ENCODE measurements around the gene GMCL1. TPM values are rescaled to one million over a fixed set of nuclear protein-coding genes. Genes with fewer than 3 reads are reported as not detected.
"Not testable (repeated sequence)": the region's sequence is repeated elsewhere in the genome, so short reads cannot be mapped to it uniquely, and the experiment has no call there.

Gene GMCL1
- total RNA-seq, 1 experiment from 2014 or later, result 7.5 TPM

DNA sequence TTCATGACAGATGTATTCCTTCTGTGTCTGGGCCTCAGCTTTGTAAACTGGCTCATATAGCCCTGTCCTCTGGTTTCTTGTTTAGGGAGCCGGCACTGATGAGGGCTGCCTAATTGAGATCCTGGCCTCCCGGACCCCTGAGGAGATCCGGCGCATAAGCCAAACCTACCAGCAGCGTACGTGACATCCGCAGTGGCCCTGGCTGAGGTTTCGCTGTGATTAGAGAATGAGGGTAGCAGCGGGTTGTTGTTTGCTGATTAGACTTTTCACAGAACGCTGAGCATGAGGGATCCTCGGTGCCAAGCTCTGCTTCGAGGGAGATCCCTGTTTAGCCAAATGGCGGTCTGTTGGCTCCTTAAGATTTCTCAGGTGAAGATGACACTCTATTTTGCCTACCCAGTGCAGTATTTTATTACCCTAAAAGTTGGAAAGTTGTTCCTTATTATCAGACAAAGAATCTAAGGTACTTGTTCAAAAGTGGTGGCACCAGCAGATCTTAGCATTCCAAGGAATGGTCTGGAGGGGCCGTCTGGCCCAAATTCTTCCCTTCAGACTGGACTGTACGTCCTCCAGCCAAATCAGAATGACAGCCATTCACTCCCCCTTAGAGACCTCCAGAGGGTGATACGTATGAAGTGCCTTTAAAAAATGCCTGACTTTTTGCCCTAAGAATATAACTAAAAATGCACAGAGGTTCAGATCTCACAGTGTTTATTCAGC lies 21.5 kb upstream of the GMCL1 start:
- DNase-seq (ENCODE audit: low spot score), result no peak

- DNase-seq (ENCODE audit: low spot score), result no peak
Observed at GRCh38 chr2:69810550-69810949, 18.9 kb upstream of the GMCL1 start.

- DNase-seq (ENCODE audit: low spot score), result no peak
Observed at GRCh38 chr2:69811018-69811417, 18.4 kb upstream of the GMCL1 start.

GRCh38 chr2:69811591-69811990 lies 17.9 kb upstream of the GMCL1 start:
- no peak for DNase-seq (ENCODE audit: low spot score)

DNA sequence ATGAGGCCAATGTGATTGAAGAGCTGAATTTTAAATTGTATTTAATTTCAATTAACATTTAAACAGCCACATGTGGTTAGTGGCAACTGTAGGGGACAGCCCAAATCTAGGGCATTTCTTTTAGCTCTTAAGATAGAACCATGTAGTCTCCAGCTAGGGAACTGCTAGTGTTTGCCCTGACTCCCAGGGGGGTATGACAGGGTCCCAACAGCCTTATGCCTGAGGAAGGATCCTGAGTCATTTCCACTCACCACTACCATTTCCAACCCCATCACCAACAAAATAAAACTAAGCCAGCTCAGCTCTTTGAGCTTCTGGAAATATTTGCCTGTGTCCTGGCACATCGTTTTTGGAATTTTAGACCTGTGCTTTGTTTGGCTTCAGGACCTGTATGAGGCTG lies 13.7 kb upstream of the GMCL1 start:
- no peak for DNase-seq (ENCODE audit: low spot score)

DNA sequence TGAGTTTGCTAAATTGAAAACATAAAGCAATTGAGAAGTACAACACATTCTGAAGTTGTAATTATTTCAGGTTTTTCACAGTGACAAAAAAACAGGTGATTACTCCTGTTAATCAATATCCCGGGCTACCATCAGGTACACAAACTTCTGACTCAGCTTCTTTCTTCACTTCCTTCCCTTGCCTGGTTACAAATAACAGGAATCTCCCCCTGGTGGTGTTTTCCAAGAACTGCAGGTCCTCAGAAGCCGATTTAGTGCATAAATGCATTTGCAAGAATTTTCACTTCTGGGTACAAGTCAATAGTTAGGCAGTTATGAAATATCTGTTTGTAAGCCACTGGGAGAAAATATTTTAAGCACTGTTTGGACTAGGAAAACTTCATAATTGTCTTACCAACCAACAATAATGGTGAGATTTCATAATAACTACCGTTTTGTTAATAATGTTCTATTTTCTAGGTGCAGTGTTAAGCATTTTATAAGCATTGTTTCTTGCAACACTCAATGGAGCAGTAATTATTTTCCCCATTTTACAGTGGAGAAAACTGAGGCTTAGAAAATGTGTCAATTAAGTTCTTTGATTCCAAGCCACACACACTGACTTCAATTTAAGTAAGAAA lies 12.4 kb upstream of the GMCL1 start:
- peak; percentile 74 for DNase-seq (ENCODE audit: low spot score)

DNA sequence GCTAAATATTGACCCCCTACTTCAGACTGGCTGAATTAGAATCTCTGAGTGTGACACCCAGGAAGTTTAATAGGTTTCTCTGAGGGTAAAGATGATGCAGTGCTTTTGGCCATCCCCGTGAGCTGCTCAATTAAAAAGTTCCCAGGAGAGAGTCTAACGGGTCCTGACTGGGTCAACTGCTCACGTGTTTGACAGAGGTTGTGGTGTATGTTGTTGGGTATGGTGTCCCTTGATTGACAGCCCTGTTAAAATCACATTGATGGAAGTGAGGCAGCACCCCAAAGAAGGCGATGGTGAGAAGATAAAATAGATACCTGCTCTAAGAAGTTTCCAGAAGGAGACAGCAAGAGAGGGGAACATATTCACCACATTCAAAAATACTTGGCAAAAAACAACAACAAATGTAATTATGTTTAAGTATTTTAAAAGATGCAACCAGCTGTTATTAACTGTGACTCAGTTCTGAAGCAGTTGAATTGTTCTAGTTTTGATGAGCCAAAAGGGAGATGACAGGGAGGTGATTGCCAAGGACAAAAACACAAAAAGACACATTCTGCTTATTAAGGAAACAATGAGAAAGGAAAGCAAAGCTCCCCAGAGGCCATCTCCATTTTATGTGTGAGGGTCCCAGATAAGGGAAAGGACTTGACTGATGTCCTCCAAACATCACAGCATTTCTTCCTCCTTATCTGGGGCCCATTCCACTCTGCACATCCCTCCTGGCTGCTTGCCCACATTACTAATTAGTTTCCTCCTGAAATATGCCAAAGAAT lies 11.5 kb upstream of the GMCL1 start:
- DNase-seq (ENCODE audit: low spot score), result no peak

DNA sequence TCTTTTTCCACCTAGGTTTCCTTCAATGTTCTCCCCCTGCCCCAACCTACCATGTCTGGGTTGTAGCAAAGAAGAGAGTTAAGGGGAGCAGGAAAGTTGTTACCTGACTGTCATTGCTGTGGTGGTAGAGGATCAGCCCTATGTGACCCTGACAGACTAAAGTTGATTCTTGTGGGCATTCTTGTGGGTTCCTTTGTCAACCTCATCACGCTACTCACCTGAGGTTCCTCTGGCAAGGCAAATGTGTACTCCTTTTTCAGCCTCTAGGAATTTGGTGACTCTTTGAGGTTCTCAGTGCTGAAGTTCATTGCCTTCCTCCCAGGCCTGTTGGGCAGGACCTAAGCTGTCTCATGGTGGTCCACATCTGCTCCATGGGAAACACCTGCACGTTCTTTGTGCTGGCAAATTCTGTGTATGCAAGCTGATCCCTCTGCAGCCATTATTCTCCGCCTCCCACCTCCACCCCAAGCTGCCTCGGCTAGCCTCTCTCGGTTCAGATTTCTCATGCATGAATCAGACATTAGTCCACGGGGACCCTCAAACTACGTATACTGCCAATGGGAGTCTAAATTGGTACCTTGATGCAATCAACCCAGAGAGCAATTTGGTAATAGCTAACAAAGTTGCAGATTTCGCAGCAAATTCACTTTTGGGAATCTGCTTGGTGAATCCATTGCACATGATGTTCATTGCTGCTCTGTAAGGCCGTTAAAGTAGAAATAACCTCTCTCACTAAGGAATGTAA lies 1.5 kb upstream of the GMCL1 start:
- DNase-seq (ENCODE audit: low spot score), result no peak

DNA sequence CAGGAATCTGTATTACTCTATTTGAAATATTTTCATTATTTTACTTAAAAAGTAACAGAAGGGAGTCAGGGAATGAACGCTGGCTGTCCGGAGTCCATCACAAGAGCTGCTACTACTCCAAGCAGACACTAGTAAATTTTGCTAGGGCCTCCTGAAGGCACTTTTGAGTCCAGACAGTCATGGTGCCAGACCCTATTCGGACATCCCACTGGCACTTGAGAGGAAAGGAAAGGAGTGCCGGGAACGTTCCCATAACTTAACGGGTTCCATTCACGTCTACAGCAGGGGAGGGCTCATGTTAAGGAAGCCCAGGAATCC lies 563 bp upstream of the GMCL1 start:
- no peak for DNase-seq (ENCODE audit: low spot score)

DNA sequence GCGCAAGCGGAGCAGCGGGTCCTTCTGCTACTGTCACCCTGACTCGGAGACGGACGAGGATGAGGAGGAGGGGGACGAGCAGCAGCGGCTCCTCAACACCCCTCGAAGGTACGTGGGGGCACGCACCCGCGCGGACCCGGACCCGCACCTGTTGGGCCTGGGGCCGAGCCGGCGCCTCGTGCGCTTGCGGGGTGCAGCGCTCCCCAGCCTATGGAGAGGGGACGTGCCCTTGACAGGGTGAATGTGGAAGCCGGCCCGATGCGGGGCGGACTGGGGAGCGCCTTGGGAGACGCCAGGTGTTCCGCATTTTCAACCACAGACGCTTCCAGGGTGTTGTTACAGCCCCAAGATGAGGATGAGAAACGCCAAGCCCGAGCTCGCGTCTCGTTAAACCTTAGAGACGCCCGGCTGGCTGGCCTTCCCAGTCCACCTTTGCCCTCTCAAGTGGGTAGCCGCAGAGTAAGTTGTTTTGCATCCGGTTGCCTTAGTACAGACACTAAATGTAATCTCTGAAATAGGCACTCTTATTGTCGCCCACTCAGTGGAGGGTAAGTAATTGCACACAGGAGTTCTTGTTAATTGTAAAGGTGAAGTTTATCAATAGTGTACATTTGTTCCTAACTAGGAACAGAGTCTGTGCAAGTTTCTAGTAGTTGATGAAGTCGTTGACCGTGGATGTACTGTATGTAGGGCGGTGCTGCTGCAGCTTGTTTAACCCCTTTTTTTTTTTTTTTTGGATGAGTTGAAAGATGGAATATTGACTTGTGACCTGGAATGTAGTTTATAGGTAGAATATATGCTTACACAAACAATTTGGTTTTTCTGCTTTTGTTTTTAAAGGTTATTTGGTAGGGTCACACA lies 815 bp downstream of the GMCL1 start:
- peak; percentile 13 for DNase-seq (ENCODE audit: low spot score)

DNA sequence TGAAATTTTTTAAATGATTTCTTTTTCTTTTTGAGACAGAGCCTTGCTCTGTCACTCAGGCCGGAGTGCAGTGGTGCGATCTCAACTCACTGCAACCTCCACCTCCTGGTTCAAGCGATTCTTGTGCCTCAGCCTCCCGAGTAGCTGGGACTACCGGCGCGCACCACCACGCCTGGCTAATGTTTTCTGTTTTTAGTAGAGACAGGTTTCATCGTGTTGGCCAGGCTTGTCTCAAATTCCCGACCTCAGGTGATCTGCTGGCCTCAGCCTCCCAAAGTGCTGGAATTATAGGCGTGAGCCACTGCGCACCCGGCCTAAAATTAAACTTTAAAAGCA lies 1.4 kb downstream of the GMCL1 start:
- not testable (repeated sequence) for DNase-seq (ENCODE audit: low spot score)

GRCh38 chr2:69831354-69831905 lies 2.0 kb downstream of the GMCL1 start:
- DNase-seq (ENCODE audit: low spot score), result no peak

GRCh38 chr2:69833752-69834151 lies 4.3 kb downstream of the GMCL1 start:
- no peak for DNase-seq (ENCODE audit: low spot score)

DNA sequence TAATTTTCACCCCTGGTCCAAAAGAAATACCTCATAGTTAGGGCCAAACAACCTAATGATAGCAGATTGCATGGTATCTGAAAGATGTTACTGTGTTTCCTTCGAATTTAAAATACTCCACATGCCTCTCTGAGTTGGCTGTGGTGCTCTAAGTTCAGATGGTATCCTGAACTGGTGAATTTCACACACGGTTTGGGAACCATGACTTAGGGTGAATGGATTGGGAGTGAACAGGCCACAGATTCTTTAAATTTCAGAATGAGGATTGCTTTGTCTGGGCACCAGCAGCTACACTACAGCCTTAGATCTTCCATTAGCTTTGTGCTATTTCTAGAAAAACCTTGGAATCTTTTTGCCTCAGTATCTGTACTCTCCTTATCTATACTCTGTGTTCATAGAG lies 6.2 kb downstream of the GMCL1 start:
- DNase-seq (ENCODE audit: low spot score), result no peak

GRCh38 chr2:69836316-69836715 lies 6.9 kb downstream of the GMCL1 start:
- no peak for DNase-seq (ENCODE audit: low spot score)

- no peak for DNase-seq (ENCODE audit: low spot score)
Observed at GRCh38 chr2:69837533-69837932, 8.1 kb downstream of the GMCL1 start.

DNA sequence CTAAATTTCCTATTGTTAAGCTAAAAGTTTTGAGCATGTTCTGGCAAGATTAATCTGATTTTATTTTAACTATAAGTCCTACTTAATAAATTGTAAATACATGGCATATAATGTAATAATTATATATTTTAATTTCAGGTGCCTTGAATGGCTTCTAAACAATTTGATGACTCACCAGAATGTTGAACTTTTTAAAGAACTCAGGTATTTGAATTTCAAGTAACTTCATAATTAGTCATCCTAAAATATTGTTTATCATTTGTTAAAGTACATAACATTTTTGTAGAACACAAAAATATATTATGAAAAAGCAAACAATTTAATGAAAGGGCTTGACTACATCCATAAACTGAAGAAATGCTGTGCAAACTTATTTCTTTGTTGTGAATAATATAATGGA lies 14.5 kb downstream of the GMCL1 start:
- DNase-seq (ENCODE audit: low spot score), result no peak

- DNase-seq (ENCODE audit: low spot score), result no peak
Observed at GRCh38 chr2:69844560-69844959, 15.1 kb downstream of the GMCL1 start.

GRCh38 chr2:69846182-69847067 lies 17.0 kb downstream of the GMCL1 start:
- DNase-seq (ENCODE audit: low spot score), result no peak

Measured in H4 (cell line).